NCI-H187 (cell line): ENCODE measurements around the gene TINAGL1.
"Not testable (repeated sequence)": the region's sequence is repeated elsewhere in the genome, so short reads cannot be mapped to it uniquely, and the experiment has no call there.

Experiments
- DNase-seq, 2 experiments: peaks; one replicate each; lab custom pipeline; 2025; lab: John Stamatoyannopoulos, UW

Gene TINAGL1

DNA sequence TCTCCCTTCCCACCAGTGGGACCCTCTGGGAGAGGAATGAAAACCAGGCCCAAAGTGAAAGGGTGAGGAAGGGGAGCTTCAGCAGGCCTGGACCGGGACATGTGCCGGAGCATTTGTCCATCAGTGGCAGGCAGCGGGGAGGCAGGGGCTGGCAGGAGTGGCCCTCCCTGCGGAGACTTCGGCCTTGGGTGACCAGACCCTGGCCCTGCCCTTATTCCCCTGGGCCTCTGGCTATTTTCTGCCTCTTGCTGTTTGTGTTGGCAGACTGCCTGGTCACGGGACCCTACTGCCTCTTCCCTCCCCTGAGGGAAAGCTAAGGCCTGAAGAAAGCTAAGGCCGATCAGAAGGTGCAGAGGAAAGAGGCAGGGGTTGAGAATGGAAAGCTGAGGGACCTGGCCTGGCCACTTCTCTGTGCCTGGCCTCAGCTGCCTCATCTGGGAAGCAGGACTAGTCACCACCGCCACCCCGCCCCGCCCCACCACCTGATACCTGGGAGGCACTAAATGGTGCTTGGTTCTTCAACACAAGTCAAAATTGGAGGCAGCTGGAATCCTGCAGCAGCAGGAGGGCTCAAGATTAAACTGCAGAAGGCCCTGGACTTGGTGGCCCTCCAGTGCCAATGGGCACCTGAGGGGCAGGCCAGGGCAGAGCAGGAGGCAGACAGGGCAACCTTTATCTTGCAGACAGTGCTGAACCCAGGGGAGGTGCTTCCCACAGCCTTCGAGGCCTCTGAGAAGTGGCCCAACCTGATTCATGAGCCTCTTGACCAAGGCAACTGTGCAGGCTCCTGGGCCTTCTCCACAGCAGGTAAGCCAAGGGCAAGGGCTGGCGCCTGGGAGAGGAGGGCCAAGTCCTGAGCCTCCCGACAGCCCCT lies 7.9 kb downstream of the TINAGL1 start:
- no peak for DNase-seq

DNA sequence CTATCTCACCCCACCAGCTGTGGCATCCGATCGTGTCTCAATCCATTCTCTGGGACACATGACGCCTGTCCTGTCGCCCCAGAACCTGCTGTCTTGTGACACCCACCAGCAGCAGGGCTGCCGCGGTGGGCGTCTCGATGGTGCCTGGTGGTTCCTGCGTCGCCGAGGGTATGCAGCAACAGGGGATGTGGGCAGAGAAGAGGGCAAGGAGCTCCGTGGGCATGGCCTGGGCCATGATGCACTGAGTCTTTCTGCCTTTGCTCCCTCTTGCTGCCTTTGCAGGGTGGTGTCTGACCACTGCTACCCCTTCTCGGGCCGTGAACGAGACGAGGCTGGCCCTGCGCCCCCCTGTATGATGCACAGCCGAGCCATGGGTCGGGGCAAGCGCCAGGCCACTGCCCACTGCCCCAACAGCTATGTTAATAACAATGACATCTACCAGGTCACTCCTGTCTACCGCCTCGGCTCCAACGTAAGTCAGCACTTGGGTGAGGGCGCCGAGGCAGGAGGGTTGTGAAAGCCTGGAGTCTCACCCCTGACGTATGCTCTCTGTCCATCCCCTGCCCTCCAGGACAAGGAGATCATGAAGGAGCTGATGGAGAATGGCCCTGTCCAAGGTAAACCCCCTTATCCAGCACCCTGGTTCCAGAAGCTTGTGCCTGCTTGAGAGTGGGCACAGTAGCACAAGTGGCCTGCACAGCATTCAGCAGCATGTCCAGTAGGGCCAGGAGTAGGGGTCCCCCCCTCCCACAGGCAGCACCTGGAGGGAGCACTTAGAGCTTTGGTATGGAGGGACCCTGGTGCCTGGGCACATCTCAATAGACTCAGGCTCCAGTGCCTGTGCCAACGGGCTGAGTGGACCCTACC lies 8.8 kb downstream of the TINAGL1 start:
- no peak for DNase-seq

DNA sequence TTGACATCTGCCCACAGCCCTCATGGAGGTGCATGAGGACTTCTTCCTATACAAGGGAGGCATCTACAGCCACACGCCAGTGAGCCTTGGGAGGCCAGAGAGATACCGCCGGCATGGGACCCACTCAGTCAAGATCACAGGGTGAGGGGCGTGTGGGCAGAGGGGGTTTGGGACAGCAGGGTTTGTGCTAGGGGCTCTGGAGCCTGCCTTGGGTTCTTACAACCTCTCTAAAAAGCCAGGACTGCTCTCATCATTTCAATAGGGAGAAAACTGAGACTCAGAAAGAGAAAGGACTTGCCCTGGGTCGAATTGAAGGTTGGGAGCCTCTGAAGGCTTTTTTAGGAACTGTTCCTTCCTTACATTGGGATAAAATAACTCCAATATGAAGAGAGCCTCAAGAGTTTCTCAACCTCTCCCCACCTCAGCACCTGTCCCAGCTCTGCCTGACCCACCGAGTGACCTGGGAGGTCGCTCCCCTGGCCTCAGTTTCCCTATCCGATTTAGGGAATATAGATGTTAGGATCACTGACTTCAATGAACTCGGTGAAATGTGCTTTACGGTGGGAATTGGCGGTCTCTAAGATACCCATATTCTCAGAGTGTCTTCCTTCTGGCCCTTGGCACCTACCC lies 9.5 kb downstream of the TINAGL1 start:
- no peak for DNase-seq

DNA sequence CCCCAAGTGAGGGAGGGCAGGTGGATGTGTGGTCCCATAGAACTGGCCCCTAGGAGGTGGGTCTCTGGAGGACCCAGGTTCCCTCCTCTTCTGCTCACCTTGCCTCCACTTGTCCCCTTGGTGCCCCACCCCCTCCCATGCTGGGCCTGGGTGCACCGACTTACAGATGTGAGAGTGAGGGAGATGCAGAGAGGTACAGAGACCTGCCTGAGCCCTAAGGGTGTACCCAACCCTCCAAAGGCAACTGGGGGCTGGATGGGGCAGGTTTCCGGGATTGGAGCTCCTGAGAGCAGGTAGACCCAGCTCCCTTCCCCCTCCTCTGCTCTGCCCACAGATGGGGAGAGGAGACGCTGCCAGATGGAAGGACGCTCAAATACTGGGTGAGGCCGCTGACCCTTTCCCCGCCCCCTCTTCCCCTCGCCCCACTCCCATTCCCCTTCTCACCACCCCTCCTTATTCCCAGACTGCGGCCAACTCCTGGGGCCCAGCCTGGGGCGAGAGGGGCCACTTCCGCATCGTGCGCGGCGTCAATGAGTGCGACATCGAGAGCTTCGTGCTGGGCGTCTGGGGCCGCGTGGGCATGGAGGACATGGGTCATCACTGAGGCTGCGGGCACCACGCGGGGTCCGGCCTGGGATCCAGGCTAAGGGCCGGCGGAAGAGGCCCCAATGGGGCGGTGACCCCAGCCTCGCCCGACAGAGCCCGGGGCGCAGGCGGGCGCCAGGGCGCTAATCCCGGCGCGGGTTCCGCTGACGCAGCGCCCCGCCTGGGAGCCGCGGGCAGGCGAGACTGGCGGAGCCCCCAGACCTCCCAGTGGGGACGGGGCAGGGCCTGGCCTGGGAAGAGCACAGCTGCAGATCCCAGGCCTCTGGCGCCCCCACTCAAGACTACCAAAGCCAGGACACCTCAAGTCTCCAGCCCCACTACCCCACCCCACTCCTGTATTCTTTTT lies 10.3 kb downstream of the TINAGL1 start:
- DNase-seq: no peak

DNA sequence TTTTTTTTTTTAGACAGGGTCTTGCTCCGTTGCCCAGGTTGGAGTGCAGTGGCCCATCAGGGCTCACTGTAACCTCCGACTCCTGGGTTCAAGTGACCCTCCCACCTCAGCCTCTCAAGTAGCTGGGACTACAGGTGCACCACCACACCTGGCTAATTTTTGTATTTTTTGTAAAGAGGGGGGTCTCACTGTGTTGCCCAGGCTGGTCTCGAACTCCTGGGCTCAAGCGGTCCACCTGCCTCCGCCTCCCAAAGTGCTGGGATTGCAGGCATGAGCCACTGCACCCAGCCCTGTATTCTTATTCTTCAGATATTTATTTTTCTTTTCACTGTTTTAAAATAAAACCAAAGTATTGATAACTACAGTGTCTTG lies 11.0 kb downstream of the TINAGL1 start:
- DNase-seq: not testable (repeated sequence)

DNA sequence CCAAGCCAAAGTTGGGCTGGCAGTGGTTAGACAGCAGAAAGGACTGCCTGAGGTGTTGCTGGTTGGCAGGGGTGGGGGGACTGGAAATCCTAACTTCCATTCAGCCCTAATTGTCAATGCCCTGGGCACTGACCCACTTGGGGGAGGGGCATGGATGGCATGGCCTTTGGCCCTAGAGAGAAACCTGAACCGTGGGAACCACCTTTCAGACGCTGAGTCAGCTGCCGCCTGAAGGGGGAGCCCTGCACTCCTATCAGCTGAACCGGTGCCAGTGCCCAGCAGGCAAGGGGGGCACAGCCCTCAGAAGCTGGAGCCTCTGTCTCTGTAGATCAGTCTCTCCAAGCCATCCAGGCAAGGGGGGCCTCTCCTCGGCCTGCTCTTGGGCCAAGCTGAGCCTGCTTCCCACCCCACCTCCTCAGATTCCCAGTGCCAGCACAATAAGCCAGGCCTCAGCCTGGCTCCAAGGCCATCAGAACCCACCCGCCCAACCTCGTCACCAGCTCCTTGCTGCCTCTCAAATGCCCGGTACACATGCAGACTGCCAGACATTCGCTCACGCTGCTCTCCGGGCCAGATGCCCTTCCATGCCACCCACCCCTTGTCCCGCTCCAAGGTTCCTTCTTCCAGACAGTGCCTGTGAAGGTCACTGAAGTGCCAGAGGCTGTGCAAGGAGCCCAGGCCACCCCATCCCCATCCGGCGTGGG lies 11.6 kb downstream of the TINAGL1 start:
- DNase-seq: no peak

DNA sequence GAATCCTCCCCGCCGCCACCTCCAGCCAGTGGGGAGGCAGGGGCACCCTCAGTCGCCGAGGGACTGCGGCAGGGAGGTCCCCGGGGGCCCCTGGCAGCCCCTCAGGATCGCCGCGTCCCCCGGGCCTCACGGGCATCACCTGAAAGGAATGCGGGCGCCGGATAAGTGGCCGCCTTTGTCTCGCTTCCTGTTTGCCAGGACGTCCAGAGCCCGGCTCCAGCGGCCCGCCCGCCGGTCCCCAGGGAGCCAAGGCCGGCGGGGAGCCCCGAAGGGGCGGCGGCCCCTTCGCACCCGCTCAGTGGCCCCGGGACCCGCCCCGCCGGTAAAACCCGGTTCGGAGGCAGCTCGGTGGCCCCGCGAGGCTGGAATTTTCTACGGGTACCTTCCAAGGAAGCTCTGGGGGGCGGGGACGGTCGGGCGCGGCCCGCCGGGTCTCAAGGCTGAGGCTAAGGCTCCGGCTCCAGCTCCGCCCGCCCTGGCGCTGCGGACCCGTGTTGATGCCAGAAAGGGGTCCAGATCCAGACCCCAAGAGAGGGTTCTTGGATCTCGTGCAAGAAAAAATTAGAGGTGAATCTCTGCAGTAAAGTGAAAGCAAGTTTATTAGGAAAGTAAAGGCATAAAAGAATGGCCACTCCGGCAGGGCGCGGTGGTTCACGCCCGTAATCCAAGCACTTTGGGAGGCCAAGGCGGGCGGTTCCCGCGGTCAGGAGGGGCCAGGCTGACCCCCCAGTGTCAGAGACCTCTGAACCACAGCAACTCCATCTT lies 12.6 kb downstream of the TINAGL1 start:
- DNase-seq: no peak

DNA sequence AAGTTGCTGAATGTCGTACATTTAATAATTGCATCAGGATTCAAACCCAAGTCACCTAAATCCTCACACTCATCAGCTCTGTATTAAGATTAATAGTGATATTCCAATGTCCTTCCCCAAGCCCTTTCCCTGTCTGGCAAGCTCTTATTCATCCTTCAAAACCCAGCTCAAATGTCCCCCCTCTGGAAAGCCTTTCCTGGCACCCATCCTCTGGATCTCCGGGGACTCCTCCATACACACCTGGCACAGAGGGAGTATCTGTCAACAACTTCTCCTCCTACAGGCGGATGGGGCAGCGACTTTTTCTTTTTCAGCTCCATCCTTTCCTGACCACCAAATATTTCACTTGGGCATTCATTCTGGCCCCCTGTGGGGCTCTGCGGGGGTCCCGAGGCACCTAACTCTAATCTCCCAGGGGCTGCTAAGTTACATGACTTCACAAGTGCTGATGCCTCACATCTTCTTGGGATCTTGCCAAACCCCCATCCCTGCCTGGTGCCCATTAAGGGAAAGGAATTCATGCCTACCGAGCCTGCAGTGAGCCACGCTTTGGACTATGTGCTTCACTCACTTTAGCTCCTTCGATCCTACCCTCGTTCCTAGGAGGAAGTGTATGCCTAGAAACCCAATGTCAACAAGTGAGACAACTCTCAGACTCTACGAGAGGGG lies 15.2 kb downstream of the TINAGL1 start:
- DNase-seq: no peak

DNA sequence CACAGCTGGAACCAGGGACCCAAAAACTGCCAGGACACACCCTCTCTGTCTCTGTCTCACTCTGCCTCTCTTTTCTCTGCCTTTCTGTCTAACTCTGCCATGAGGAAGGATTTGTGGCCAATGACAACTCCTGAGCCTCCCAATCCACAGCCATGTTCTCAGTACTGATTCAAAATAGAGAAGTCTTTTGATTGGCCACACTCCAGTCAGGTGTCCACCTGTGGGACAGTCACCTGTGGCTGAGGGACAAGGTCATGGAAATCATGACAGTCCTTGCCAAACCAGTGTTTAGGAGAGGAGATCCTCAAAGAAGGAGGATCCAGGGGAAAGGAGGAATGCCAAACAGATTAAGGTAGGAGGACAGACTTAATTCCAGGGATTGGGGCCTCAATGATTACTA lies 15.8 kb downstream of the TINAGL1 start:
- DNase-seq: no peak

DNA sequence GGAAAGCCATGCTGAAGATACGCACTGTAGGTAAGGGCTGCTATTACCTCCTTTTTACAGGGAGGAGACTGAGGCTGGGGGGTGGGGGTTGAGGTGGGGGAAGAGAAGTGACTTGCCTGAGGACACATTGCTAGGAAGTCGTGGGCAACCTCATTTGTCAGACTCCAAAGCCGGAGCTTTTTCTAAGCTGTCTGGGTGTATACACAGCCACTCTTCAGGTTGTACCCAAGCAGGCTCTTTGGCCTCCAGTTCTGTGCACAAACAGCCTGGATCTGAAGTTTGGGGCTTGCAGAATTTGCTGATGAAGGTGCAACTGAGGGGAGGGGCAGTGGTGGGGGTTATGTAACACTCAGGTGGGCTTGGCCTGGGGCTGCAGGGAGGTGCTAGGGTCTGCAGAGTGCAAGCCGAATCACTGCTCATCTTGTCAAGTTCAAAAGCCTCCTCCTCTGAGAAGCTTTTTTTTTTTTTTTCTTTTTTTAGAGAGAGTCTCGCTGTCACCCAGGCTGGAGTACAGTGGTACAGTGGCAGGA lies 16.9 kb downstream of the TINAGL1 start:
- no peak for DNase-seq

DNA sequence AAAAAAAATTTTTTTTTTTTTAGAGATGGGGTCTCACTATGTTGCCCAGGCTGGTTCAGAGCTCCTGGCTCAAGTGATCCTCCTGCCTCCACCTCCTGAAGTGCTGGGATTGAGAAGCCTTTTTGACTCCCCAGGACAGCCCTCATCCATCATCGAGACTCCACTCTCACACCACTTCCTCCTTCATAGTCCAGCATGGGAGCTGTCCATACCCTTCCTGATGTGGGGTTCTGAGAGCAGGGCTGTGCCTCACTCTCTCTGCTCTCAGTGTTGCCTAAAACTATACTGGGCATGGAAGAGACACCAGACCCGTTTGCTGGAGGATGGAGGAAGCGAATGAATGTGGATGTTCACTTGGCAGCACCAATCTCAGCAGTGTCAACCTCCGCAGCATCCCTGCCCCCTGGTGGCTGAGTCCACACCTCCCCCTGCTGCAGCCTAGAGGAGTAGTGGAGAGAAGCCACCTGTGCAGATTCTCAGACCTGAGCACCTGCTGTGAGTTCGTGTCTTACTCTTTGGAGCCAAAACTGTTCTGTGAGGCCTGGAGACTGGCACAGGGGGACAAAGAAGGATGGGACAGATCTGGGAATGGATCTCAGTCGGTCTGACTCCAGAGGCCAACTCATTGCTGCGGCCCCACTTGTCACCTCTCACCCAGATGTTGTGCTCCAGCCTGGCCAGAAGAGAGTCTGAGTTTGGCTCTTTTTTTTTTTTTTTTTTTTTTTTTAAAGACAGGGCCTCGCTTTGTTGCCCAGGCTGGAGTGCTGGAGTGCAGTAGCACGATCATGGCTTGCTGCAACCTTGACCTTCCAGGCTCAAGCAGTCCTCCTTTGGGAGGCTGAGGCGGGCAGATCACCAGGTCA lies 17.7 kb downstream of the TINAGL1 start:
- DNase-seq: peak; percentile 13 to 61

DNA sequence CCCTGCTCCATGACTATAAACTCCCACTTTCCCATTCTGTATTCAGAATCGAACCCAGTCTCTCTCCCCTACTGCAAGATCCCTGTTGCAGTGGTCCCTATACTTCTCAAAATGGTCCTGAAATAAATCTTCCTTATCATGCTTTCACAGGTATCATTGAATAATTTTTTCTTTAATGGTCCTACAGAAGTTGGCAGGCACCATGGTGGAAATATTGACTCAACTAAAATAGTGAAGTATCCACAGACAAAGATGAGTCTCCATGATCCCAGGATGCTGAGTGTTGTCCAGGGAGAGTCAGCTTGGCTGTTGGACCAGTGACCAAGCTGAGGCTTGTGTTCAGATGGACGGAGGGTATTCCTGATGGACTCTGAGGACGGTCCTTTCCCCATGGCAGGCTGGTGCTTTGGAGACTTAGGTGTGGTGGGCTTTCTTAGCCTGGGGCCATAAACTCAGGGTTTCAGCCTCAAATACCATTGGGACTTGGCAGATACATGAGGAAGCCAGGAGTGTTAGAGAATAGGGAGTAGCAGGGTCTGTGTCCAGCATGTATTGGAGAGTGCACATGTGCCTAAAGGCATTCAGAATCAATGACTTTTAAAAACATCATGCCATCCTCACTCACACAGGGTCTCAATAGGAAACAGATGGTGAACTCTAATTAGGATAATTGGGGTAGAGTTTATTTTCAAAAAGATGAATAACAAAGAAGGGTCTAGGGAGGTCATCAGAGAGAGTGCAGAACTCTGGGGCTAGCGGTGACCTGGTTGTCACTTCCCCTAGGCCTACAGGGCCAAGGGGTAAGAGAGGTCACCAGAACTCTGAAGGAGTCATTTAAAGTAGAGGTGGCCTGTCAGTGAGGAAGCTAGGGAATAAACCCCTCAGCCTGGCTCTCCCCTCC lies 19.8 kb downstream of the TINAGL1 start:
- DNase-seq: no peak

DNA sequence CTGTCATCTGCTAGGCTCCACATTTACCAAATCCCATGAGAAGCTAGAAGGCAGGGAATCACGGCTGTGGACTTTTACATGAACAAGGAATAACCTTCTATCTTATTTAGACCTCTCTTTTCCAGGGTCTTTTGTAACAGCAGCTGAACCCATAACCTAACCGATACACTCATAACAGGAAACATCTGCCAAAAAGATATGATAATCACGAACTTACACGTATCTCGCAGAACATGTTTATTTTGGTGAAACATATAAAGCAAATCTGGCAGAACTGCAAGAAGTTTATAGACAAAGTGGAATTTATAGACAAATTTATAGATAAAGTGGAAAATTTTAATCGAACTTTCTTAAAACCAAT lies 20.4 kb downstream of the TINAGL1 start:
- DNase-seq: no peak

DNA sequence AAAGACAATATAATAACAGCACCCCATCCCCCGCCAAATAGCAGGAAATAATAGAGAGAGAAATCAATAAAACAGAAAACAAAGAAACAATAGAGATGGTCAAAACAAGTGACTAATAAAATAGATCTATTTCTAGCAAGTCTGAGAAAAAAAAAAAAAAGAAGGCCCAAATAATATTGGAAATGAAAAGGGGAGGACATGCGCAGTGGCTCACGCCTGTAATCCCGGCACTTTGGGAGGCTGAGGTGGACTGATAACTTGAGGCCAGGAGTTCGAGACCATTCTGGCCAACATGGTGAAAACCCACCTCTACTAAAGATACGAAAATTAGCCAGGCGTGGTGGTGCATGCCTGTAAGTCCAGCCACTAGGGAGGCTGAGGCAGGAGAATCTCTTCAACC lies 22.7 kb downstream of the TINAGL1 start:
- DNase-seq: no peak

DNA sequence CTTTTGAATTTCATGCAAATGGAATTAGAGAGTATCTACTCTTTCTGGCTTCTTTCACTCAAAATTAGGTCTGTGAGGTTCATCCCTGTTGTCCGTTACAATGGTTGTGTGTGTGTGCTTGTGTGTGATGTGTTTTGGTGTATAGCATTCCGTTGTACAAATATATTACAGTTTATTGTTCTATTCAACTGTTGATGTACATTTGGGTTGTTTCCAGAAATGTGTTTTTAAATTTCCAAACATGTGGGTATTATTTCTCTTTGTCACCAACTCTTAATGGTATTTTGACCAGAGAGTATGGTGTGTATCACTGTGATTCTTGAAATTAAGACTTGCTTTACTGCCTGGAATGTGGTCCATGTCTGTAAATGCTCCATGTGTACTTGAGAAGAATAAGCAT lies 24.3 kb downstream of the TINAGL1 start:
- no peak for DNase-seq

DNA sequence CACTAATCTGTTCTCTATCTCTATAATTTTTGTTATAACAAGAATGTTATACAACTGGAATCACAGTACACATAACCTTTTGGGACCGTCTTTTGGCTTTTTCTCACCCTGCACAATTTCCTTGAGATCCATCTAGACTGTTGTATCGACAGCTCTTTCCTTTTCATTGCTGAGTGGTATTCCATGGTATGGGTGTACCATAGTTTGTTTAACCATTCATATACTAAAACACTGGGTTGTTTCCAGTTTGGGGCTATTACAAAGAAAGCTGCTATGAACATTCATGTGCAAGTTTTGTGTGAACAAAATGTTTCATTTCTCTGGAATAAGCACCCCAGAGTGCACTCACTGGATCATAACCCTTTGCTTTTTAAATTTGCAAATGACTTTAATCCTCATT lies 25.8 kb downstream of the TINAGL1 start:
- DNase-seq: no peak

DNA sequence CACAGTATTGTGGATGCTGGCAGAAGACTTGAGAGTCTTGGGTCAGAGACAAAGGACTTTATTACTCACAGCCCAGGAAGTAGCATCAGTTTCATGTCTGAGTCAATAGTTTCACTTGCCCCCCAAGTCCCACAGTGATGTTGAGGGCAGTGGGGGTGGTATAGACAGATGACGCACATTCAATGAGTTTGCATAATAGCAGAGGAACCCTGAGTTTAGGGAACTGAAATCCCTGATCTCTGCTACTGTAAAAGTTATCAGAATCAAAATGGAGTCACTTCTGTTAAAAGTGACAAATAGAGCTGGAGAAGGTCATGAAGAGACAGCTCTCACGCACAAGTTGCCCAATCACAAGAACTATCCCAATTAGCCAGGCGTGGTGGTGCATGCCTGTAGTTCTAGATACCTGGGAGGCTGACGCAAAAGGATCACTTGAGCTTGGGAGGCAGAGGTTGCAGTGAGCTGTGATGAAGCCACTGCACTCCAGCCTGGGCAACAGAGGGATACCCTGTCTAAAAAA lies 29.7 kb downstream of the TINAGL1 start:
- DNase-seq: no peak
